NT2/D1 (cell line): ENCODE measurements around the gene ANKRD53.

Experiments
- DNase-seq: peaks from one replicate; pipeline ENCODE4 v3.0.0-alpha.2; 2011; ENCODE audit warnings: low read depth, low spot score
- H3K27me3 ChIP-seq: 2 replicates; pipeline ENCODE4 v1.6.0; 2011; ENCODE audit warnings: mild to moderate bottlenecking; ENCODE audit not compliant: insufficient read length, insufficient read depth
- H3K36me3 ChIP-seq: 2 replicates; pipeline ENCODE4 v1.6.1; 2011; ENCODE audit warnings: mild to moderate bottlenecking, low read length, mixed read lengths; ENCODE audit not compliant: insufficient read depth, insufficient read length
- H3K4me1 ChIP-seq: 2 replicates; pipeline ENCODE4 v1.5.1; 2011; ENCODE audit not compliant: insufficient read depth, insufficient read length
- H3K4me3 ChIP-seq: 2 replicates; pipeline ENCODE4 v1.5.1; 2011; ENCODE audit warnings: low read depth; ENCODE audit not compliant: insufficient read length
- H3K9ac ChIP-seq: 2 replicates; pipeline ENCODE4 v1.6.0; 2011; ENCODE audit warnings: low read depth; ENCODE audit not compliant: insufficient read length
- H3K9me3 ChIP-seq: 2 replicates; pipeline ENCODE4 v1.5.1; 2011; ENCODE audit warnings: mild to moderate bottlenecking, low read length; ENCODE audit not compliant: insufficient read depth
- SUZ12 ChIP-seq: IDR thresholded peaks from 2 replicates; pipeline ENCODE4 v1.6.1; 2011; ENCODE audit not compliant: insufficient read length, insufficient read depth; ENCODE audit errors: extremely low read depth
- YY1 ChIP-seq: IDR thresholded peaks from 2 replicates; pipeline ENCODE4 v1.6.1; 2011; ENCODE audit not compliant: insufficient read length, insufficient read depth
- ZNF274 ChIP-seq: IDR thresholded peaks from 2 replicates; pipeline ENCODE4 v1.6.1; 2011; ENCODE audit warnings: mild to moderate bottlenecking, low read depth, low read length

The ANKRD53 gene

GRCh38 chr2:70977605-70978205, 725 bp upstream of the ANKRD53 start:
- no peak overlapping the region for H3K4me3 ChIP-seq

DNA sequence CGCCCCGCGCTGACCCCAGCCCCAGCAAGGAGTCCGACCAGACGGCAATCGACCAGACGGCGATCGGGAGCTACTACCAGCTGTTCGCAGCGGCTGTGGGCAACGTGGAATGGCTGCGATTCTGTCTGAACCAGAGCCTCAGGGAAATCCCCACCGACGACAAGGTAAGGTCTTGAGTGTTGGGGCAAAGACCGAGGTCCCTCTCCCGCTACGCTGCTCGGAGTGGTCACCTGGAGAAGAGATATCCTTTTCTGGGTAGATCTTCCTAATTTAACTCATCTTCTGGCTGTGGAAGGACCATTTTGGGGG, 704 bp downstream of the ANKRD53 start:
- no peak for DNase-seq
- TF ChIP-seq ZNF274 (no peak), YY1 (no peak), SUZ12 (no peak)
- Histone ChIP-seq H3K4me3 (no peak overlapping the region), H3K9ac (peak overlapping the region; percentile 44), H3K9me3 (no peaks in the 10 kb centered on the region), H3K4me1 (peaks cover 3% of the 10 kb centered on the region), H3K36me3 (peaks cover 5% of the 10 kb centered on the region), H3K27me3 (peaks cover 30% of the 10 kb centered on the region)

More at GRCh38 chr2:70977605-70978205, 725 bp upstream of the ANKRD53 start:
- Histone ChIP-seq H3K27me3 (peaks cover 30% of the 10 kb centered on the region), H3K4me1 (peaks cover 3% of the 10 kb centered on the region), H3K9me3 (no peaks in the 10 kb centered on the region), H3K36me3 (no peaks in the 10 kb centered on the region), H3K9ac (no peak overlapping the region)
- no peak for TF ChIP-seq SUZ12
- no peak for TF ChIP-seq YY1
- TF ChIP-seq ZNF274, result no peak
- no peak for DNase-seq

- H3K4me3 ChIP-seq, result no peak overlapping the region
- TF ChIP-seq YY1 (no peak), SUZ12 (no peak), ZNF274 (no peak)
Measured at GRCh38 chr2:70979626-70980025, 1.2 kb downstream of the ANKRD53 start.

GRCh38 chr2:70981421-70981820, 3.0 kb downstream of the ANKRD53 start:
- H3K36me3 ChIP-seq, result peaks cover 18% of the 10 kb centered on the region
- no peak overlapping the region for H3K4me3 ChIP-seq

More at GRCh38 chr2:70979626-70980025, 1.2 kb downstream of the ANKRD53 start:
- Histone ChIP-seq H3K27me3 (peaks cover 30% of the 10 kb centered on the region), H3K9me3 (no peaks in the 10 kb centered on the region), H3K4me1 (peaks cover 3% of the 10 kb centered on the region), H3K36me3 (peaks cover 5% of the 10 kb centered on the region), H3K9ac (no peak overlapping the region)
- DNase-seq, result no peak

GRCh38 chr2:70981866-70982810, 3.7 kb downstream of the ANKRD53 start:
- Histone ChIP-seq H3K9ac (no peak overlapping the region), H3K4me1 (peaks cover 3% of the 10 kb centered on the region), H3K9me3 (no peaks in the 10 kb centered on the region), H3K36me3 (peaks cover 25% of the 10 kb centered on the region), H3K27me3 (peaks cover 24% of the 10 kb centered on the region), H3K4me3 (no peak overlapping the region)
- DNase-seq, result no peak
- no peak for TF ChIP-seq ZNF274
- no peak for TF ChIP-seq SUZ12
- TF ChIP-seq YY1, result no peak

More at GRCh38 chr2:70981421-70981820, 3.0 kb downstream of the ANKRD53 start:
- Histone ChIP-seq H3K27me3 (peaks cover 24% of the 10 kb centered on the region), H3K9ac (no peak overlapping the region), H3K9me3 (no peaks in the 10 kb centered on the region), H3K4me1 (peaks cover 3% of the 10 kb centered on the region)
- DNase-seq, result no peak
- no peak for TF ChIP-seq ZNF274
- TF ChIP-seq YY1, result no peak
- TF ChIP-seq SUZ12, result no peak

- Histone ChIP-seq H3K27me3 (peaks cover 17% of the 10 kb centered on the region), H3K9ac (no peak overlapping the region), H3K4me3 (no peak overlapping the region), H3K4me1 (peaks cover 3% of the 10 kb centered on the region), H3K36me3 (peaks cover 32% of the 10 kb centered on the region), H3K9me3 (no peaks in the 10 kb centered on the region)
- no peak for TF ChIP-seq SUZ12
- TF ChIP-seq ZNF274, result no peak
- TF ChIP-seq YY1, result no peak
- no peak for DNase-seq
Measured at GRCh38 chr2:70982971-70983370, 4.5 kb downstream of the ANKRD53 start.
